Activated CD4-positive, alpha-beta T cell treated with anti-CD3 and anti-CD28 coated beads for 48 hours (primary cell): ENCODE results near the gene MBTPS1.

Experiments
- DNase-seq: peaks from one replicate; pipeline ENCODE4 v3.0.0-alpha.2; 2020

MBTPS1 gene

DNA sequence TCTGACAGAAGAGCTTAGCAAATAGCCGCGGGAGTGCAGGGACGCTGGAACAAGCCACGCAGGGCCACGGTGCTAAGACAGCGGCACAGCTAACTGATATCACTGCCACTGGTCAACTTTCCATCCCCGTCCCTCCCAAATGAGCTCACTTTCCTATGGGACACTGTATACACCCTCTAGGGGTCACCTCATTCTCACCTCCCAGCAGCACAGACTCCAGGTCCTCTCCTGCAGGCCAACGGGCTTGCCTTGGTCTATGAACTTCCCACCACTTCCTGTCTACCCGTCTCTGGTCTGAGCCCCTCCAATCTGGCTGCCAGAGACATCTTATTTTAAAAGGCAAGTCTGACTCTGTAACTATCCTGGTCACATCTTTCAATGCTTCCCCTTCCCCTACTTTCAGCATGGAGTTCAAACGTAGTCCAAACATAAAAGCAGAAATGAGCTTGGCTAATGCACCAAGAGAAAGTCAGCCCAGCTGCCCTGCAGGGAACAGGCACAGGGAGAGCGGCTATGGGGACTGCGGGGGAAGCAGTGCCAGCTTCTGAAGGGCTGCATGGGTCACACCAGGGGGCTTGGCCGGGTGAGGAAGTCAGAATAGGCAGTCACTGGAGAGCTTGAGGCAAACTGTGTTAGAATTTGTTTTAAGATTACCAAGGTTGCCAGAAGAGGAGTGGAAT is 47.8 kb downstream of the MBTPS1 start:
- DNase-seq, result no peak

DNA sequence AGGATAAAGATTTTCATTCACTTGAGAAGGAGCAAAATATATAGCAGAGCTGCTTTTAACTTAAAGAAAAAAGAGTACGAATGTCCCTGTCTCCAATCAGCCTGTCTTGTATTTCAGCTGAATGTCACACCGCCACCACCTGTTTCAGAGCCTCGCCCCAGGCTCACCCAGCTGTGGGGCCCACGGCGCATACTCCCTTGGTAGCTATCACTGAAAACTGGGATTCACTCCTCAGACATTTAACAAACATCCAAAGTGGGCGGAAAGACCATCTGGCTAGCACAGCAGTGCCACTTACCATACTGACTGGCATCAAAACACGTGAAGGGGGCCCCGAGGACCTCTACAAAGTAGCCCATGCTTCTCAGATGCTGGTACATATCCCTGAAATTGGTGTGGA is 48.7 kb downstream of the MBTPS1 start:
- no peak for DNase-seq

DNA sequence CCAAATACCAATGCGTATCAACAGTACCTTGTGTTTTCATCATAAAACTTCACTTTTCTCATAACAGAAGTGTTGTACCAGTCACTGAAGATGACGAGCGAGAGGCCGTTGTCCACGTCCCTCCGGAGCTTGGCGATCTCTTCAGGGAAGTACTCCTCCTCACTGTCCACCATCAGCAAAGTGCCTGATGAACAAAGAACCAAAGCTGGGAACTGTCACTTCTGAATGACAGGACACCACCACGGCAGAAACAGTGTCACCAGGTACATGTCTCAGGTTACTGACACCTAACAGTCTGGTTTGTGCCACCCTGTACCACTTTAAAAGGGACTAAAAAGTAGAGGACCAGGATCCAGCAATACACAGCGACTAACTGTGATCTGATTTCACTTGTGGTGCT is 49.1 kb downstream of the MBTPS1 start:
- DNase-seq, result no peak

DNA sequence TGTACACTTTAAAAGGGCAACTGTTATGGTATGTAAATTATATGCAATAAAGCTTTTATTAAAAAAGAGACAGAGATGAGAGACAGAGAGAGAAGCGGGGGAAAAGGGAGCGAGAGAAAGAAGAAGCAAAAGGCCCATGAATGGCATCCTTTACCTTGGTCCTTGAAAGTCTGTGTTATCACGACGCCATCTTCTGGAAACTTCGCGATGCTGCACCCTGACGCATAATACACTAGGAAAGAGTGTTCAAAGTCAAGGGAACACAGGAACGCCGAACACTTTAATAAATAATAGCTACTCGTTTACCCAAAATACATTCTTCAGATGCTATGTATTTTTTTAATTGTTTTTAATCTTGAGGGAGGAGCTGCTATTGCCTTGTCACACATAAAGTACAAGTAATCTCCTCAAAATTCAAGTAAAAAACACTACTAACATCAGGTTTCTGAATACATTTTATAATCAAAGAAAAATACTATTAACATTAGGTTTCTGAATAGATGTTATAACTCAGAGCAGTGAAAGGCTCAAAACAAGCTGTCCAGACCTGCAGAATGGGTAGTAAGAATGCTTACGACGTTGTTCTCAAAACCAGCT is 51.1 kb downstream of the MBTPS1 start:
- peak; percentile 54 for DNase-seq

DNA sequence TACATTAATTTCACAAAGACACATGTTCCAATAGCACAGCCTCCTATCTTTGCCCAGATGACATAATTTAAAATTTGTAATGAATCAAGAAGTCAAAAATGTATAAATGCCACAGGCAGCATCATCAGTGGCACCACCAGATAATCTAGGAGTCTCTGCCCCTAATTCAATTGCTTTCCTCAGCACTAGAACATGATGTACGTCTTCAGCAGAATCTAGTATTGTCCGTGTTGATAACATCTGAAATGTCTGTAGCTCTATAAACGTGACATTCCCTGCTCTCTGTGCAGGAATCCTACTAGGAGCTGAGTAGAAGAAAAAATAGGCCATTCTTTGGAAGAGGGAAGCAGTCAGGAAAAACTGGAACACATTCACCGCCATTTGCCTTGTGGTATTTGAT is 52.8 kb downstream of the MBTPS1 start:
- DNase-seq, result no peak

DNA sequence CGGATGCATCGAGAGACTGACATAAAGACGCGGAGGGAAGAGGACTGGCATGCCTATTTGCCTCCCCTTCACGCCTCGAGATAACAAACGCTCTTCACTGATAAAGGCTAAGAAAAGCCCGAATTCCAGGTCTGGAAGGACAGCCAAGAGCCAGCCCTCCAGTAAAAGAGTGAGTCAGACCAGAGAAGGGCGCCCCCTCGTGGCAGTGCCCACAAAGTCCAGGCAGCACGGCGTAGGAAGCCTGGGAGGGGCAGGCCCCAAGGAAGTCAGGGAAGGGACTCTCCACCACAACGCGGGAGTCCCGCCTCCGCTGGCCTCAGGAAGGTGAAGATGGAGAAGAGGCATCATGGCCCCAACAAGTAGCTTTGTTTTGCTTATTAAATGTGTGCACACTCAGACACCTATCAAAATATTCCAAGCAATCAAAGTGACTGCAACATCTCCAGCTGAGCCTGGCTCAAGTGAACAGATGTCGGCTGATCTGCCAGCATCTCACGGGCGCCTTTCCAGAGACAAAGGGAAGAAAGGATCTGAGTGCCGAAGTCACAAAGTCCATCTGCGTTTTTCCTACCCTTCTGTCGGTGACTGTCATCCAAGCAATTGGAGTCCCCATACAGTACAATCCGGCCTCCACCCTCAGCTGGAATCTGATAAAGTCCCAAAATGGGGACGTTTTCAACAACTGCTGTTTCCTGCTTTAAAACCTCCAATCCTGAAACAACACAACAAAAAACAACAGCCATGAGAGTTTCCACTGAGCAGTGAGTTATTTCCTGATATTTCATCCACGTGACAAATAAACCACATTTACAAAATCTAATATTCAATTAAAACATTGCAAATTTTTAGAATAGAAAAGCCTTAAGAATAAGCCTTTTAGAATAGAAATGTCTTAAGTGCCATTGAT is 53.8 kb downstream of the MBTPS1 start:
- DNase-seq, result peak; percentile 81

DNA sequence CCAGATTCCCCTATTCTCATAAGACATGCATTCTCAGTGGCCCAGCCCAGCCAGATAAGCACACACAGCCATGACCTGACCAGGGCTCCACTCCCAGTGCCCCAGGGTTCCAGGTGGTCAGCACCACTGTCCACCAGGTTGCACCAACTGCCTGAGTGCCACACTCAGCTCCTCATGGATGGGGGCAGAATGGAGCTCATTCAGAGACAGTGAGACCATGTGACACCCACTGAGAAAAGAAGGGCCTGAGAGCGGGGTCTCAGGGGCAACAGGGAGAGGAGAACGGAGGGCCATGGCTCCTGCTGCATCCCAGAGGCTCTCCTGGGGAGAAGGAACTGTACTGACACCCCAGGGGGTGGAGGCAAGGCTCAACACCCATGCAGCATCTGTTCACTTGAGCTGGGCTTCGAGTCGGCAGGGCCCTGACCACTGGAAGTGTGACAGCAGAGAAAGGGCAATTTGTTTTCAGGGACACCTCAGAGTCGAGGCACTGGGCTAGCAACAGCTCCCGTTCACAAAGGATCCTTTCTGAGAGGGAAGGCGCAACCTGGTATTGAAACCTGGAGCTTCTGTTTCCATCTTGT is 55.4 kb downstream of the MBTPS1 start:
- no peak for DNase-seq

DNA sequence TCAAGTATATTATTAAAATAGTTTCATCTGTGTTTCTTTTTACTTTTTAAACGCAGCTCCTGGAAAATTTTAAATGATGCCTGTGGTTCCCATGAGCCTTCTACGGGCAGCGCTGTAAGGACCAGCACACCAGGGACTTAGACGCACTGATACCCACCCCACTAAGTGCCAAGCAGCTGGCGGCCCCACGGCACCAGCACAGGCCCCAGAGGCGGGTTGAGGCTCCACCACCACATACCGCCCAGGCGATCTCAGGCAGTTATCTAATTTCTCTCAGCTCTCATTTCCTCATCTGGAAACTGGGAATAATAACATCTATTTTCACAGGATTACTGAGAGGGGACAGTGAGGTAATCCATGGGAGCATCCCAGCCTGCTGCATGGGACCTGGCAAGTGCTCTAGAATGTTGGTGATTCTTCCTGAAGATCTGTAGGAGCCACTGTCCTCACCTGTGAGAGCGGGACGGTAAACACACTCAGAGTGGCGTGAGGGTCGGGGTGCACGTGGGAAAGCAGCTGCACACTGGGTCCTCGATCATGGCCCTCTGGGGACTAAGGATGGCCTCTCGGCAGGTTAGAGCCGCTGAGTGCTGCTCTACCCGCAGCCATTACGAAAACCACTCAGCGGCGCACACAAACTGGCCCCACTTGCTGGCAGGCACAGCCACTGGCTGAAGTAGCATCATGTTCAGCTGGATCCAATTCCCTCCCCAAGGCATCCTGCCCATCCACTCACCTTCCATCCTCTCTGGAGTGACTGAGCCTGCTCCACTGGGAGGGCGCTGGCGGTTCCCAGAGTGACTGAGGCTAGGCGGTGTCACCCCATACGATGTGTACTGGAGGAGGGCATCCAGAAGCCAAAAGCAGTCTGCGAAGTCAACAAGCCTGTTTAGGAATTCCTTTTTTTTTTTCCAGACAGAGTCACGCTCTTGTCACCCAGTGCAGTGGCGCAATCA is 56.5 kb downstream of the MBTPS1 start:
- DNase-seq, result no peak

DNA sequence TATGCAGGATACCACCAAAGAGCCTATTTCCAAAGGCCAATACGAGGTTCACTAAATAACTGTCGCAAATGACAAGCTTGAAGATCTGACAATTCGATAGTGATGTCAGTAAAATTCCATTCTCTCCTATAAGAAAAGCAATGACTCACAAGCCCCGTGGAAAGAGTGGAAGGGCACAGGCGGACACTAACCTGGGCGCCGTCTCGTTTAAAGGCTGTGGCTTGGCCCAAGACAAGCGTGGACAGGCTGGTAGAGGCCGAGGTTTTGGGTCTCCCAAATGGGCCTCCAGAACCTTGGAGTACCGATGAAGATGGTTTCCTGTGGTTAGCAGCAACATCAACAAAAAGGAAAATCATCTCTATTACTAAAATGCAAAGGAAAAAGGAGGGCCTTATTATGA is 57.6 kb downstream of the MBTPS1 start:
- no peak for DNase-seq

DNA sequence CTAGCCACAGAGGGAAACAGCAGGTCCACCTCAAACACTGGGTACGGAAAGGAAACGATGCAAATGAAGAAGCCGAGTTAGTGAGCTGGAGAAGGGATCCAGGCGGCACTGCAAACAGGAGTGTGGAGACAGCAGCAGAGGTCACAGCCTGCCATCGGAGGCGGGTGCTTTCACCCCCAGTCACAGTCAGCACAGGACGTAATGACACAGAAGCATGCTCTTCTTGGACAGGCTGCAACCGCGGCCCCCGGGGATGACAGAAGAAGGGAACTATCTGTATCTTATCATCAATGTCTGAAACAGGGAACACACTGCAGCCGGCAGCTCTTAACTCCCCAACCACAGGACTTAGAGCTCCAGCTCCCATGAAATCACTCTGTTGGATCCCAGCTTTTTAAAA is 58.1 kb downstream of the MBTPS1 start:
- no peak for DNase-seq

DNA sequence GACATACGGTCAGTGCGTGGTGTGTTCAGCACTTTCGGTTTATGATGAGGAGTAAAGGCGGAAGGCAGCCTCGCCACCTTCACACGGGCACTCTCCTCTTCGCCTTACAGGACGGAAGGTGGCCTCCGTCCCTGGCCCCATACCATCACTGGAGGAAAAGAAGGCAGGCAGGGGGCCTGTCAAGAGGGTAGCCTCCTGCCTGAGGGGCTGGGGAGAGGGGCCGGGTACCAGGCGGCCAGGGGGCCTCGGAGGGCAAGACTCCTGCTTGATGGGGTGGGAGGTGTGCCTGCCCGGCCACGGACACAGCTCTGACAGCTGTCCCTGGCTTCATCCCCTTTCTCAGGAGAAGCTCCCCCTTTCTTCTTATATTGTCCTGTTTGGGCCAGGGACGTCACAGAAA is 58.5 kb downstream of the MBTPS1 start:
- no peak for DNase-seq

DNA sequence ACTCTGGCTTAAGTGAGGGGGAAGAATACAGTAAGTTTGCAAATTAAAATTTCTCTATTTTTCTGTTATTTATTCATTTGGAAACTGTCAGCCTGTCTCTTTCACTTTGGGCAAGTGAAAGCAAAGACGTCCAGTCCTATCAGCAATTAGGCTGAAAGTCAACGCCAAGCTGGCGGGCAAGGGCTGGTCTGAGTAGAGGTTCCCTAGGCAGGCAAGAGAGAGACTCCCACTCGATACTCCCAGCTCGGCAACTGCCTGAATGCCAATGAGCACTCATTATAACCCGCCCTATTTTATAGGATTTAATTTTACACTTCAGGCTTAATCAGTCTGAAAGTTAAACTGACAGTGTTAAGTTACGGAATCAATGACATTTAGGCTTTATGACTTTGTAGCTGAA is 59.8 kb downstream of the MBTPS1 start:
- no peak for DNase-seq

DNA sequence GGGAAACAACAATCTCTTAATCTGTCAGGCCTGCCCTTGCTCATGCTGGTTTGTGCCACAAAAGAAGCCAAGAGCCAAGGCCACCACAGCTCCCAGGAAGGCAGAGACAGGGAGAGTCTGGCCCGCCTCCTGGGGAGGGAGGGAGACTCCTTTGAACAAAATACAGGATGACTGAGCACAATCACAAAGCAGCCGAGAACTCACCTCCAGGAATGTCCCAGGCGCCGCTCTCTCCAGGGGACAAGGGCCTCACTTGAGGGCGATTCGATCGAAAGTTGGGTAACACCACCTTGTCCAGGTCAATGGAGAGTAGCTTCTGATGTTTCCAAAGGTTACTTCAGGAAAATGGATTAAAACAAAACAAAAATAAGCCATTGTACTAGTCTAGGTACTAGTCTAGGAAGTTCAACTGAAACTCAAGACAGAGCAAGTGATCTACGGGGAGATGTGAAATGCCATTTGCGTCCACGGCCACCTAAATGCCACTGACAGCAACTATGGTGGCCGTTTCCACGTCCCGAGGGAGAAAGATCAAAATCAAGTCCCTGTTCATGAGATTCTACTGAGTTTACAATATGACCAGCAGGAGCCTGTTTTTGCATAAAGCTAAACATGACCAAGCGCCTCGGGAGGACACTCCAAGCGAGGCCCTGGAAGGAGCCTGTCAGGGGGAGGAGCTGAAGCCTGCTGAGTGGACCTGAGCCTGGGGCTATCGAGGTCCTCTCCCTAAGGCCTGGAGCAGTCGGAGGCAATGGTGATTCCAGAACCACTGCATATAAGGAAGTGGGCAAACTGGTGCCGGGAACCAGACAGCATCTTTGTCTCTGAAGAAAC is 60.7 kb downstream of the MBTPS1 start:
- DNase-seq, result no peak

DNA sequence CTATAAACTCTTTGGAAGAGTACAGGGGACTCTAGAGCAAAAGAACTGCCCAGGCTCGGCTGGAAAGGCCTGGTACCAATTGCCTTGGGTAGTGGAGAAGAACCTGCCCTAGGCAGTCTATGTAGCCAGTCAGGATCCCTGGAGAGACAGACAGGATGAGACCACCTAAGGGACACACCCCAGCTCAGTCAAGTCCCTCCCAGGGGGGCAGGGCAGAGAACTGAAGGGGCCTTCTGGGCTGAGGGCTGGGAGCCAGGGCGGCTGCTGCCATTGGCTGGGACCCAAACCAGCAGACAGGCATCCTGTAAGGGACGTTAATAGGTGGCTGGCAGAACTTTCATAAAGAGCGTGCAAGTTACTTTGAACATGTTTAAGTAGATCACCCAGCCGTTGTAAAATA is 61.4 kb downstream of the MBTPS1 start:
- no peak for DNase-seq

DNA sequence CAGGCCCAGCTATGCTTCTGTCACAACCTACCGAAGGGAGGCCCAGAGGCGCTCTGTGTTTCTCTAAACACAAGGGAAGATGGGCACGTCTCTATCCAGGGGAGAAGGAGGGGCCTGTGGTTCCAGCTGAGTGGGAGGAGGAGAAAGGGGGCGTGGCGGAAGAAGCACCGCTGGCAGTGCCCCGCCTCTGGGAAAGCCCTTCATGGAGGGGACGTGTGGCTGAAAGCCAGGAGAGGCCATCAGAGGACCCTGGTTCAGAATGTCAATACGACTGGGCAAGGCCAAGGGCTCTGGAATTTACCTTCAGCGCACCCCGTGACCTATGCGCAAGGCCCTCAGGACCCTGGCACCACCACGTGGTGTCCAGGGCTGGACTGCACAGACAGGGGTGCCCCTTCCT is 61.8 kb downstream of the MBTPS1 start:
- DNase-seq, result no peak

DNA sequence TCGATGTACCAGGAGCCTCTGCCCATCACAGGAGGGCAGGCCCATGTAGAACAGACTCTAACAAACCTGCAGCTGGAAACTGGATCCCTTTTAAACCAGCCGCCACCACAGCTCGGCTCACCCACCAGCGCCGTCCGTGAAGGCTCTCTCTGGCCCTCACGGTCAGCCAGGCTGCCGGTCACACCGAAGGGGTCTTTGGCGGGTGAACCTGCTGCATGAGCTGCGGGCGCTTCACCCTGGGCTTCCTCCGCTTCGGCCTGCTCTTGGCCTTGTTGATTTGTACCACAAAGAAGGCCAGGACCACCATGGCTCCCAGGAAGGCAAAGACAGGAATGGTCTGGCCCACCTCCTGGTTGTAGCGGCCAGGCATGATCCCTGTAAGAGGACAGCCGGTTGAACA is 62.5 kb downstream of the MBTPS1 start:
- no peak for DNase-seq

DNA sequence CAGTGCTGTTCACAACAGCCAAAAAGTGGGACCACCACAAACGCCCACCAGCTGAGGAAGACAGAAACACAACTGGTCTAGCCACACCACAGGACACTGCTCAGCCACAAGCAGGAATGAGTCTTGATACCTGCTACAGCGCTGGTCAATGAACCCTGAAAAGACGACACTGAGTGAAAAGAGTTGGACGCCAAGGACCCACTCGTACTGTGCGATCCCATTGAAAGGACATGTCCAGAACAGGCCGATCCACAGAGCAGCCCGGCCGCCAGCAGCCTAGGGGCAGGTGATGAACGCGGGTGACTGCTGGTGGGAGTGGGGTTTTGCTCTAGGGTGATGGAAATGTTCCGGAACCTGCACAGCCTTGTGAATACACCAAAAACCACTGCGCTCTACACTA is 63.5 kb downstream of the MBTPS1 start:
- no peak for DNase-seq

DNA sequence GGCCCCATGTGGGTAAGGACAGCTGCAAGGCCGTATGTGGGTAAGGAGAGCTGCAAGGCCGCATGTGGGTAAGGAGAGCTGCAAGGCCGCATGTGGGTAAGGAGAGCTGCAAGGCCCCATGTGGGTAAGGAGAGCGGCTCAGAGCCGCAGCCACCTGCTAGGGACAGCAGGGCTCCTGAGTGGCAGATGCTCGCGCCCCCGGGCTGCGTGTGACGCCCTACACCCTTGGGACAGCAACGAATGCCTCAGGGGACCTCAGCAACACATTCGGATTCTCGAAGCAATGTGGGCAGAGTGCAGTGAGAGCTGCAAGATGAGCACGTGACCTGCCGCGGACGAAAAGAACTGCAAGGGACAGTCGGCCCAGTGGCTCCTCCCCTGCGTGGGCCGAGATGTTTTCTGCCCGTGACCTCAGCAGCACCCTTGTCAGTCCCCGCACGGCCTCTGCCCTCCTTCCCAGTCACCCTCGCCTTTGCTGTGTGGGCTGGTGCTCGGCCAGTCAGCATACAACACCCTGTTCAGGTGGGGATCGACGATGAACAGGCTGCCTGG is 64.6 kb downstream of the MBTPS1 start:
- DNase-seq, result no peak

DNA sequence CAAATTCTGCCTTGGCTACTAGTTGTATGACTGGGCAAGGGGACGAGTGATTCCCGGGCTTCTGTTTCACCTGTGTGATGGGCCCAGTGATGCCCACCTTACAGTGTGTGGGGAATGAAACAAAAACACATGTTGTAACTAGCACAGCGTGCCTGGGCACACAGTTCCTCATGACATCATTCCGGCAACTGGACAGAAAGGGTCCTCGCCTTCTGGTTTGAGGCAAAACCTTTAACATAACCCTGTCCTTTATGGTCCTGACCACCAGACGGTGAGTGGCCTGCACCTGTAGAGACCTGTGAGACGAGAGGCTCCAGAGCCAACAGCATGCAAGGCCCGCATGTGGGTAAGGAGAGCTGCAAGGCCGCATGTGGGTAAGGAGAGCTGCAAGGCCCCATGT is 66.4 kb downstream of the MBTPS1 start:
- no peak for DNase-seq

DNA sequence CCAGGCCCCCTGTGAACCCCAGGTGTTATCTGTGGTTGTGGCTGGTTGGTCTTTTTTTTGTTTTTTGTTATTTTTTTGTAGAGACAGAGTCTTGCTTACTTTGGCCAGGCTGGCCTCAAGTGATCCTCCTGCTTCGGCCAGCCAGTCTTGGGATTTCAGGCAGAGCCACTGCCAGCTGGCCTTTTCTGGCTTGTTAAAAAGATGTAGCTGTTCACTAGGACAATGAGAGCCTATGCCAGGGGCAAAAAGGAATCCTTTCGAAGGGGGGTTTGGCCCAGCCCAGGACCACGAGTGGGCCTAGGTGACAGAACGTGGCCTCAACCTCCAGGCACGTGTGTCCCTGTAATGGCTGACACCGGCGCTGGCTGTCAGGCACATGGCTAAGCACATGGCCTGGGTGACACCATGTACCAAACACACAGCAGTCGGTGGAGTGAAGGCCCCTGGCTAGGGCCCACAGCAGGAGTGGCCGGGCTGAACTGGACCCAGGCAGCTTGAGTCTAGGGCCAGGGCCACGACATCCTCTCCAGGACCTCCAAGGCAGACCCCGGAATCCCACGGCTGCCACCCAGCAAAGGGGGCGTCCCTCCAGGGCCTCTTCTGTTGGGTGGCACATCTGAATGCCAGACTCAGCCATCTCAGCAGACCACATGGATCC is 67.2 kb downstream of the MBTPS1 start:
- DNase-seq, result no peak

DNA sequence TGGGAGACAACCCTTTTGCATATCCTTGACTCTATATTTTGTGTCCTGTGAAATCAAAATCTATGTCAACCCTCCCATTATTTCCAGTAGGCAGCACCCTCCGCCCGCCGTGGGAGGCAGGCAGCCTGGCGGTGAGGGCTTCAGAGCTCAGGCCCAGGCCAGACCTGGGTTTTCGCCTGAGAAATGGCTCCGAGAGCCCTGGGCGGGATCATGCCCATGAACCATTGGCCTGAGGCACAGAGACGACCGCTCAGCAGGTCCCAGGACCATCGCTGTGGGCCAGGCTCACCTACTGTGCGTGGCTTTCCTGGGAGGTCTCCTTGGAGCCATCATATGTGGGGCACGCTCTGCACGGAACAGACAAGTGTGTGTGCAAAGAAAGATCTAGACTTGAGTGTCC is 67.9 kb downstream of the MBTPS1 start:
- no peak for DNase-seq
